OCI-LY1 (cell line): Measurements from ENCODE around the gene RRP1B.

Experiments
- H2AFZ ChIP-seq: fragments of 200-600 bp; sonication (generic), shearing (Covaris generic); 2 replicates; pipeline ENCODE4 v1.6.0; 2014; ENCODE audit warnings: antibody characterized with exemption, mild to moderate bottlenecking, low read length
- H3F3A ChIP-seq: fragments of 200-600 bp; sonication (generic), shearing (Covaris generic); 2 replicates; pipeline ENCODE4 v1.6.0; 2014; ENCODE audit warnings: mild to moderate bottlenecking, antibody characterized with exemption, low read length, moderate library complexity; ENCODE audit not compliant: insufficient read depth
- H3K27ac ChIP-seq: fragments of 200-600 bp; sonication (generic); 2 replicates; pipeline ENCODE4 v1.5.1; 2014; ENCODE audit warnings: low read length, mixed run types, mild to moderate bottlenecking, low read depth; ENCODE audit not compliant: poor library complexity, severe bottlenecking
- H3K27me3 ChIP-seq: fragments of 200-600 bp; sonication (generic); 2 replicates; pipeline ENCODE4 v1.6.0; 2014; ENCODE audit warnings: antibody characterized with exemption, mild to moderate bottlenecking, low read length, moderate library complexity; ENCODE audit not compliant: insufficient read depth
- H3K36me3 ChIP-seq: fragments of 200-600 bp; sonication (generic); 2 replicates; pipeline ENCODE4 v1.6.1; 2014; ENCODE audit warnings: mild to moderate bottlenecking, antibody characterized with exemption, low read length, moderate library complexity, mixed read lengths; ENCODE audit not compliant: insufficient read depth
- H3K4me1 ChIP-seq: fragments of 200-600 bp; sonication (generic); 2 replicates; pipeline ENCODE4 v1.5.1; 2014; ENCODE audit warnings: mild to moderate bottlenecking, low read length, moderate library complexity; ENCODE audit not compliant: insufficient read depth, severe bottlenecking
- H3K4me2 ChIP-seq: fragments of 200-600 bp; sonication (generic), shearing (Covaris generic); 2 replicates; pipeline ENCODE4 v1.6.1; 2014; ENCODE audit warnings: low read length
- H3K4me3 ChIP-seq: fragments of 200-600 bp; sonication (generic); 2 replicates; pipeline ENCODE4 v1.5.1; 2014; ENCODE audit warnings: low read length, low read depth, mild to moderate bottlenecking, mixed read lengths; ENCODE audit not compliant: poor library complexity, severe bottlenecking
- H3K79me2 ChIP-seq: fragments of 200-600 bp; shearing (Covaris generic); 2 replicates; pipeline ENCODE4 v1.6.1; 2016; ENCODE audit warnings: mixed run types, low read length, mixed read lengths; ENCODE audit not compliant: insufficient read depth
- H3K9ac ChIP-seq: fragments of 200-600 bp; sonication (generic), shearing (Covaris generic); 2 replicates; pipeline ENCODE4 v1.6.1; 2014; ENCODE audit warnings: mild to moderate bottlenecking, low read length, mixed read lengths
- H3K9me2 ChIP-seq: fragments of 200-600 bp; sonication (generic), shearing (Covaris generic); 2 replicates; pipeline ENCODE4 v1.6.1; 2014; ENCODE audit warnings: low read depth, mild to moderate bottlenecking, low read length, mixed read lengths
- H3K9me3 ChIP-seq: fragments of 200-600 bp; shearing (Covaris generic); 2 replicates; pipeline ENCODE4 v1.6.1; 2014; ENCODE audit warnings: low read length, mixed read lengths
- H4K20me1 ChIP-seq: fragments of 200-600 bp; sonication (generic), shearing (Covaris generic); 2 replicates; pipeline ENCODE4 v1.6.0; 2016; ENCODE audit warnings: mild to moderate bottlenecking, low read length; ENCODE audit not compliant: insufficient read depth
- CTCF ChIP-seq: fragments of 200-600 bp; sonication (generic), shearing (Covaris generic); IDR thresholded peaks from 2 replicates; pipeline ENCODE4 v1.5.1; 2017; ENCODE audit warnings: mild to moderate bottlenecking, antibody characterized with exemption, low read length, moderate library complexity, mixed read lengths
- EZH2 ChIP-seq: fragments of 200-600 bp; sonication (generic), shearing (Covaris generic); IDR thresholded peaks from 2 replicates; pipeline ENCODE4 v1.8.0; 2017; ENCODE audit warnings: borderline replicate concordance, mixed run types, mild to moderate bottlenecking, antibody characterized with exemption, low read length, moderate library complexity, mixed read lengths

RRP1B gene

GRCh38 chr21:43662286-43662685, 2.9 kb downstream of the RRP1B start:
- Histone ChIP-seq H3K27ac (no peak overlapping the region), H3K27me3 (no peaks in the 10 kb centered on the region), H4K20me1 (no peaks in the 10 kb centered on the region), H3K79me2 (peaks cover 72% of the 10 kb centered on the region), H3K9me2 (no peaks in the 10 kb centered on the region), H3K4me1 (peaks cover 19% of the 10 kb centered on the region), H3K4me2 (no peak overlapping the region), H3K4me3 (no peak overlapping the region), H3K36me3 (peaks cover 62% of the 10 kb centered on the region), H3F3A (no peaks in the 10 kb centered on the region), H2AFZ (no peak overlapping the region), H3K9me3 (no peaks in the 10 kb centered on the region), H3K9ac (no peak overlapping the region)
- TF ChIP-seq EZH2 (no peak), CTCF (no peak)

GRCh38 chr21:43663033-43663432, 3.7 kb downstream of the RRP1B start:
- Histone ChIP-seq H3K9ac (no peak overlapping the region), H3K27me3 (no peaks in the 10 kb centered on the region), H3K36me3 (peaks cover 62% of the 10 kb centered on the region), H3K79me2 (peaks cover 80% of the 10 kb centered on the region), H3K4me1 (peaks cover 19% of the 10 kb centered on the region), H4K20me1 (no peaks in the 10 kb centered on the region), H3K4me2 (no peak overlapping the region), H3K27ac (no peak overlapping the region), H3K4me3 (no peak overlapping the region), H3K9me2 (no peaks in the 10 kb centered on the region), H3F3A (no peaks in the 10 kb centered on the region), H3K9me3 (no peaks in the 10 kb centered on the region), H2AFZ (no peak overlapping the region)
- TF ChIP-seq EZH2 (no peak), CTCF (no peak)

GRCh38 chr21:43664358-43664757, 5.0 kb downstream of the RRP1B start:
- Histone ChIP-seq H3K9me3 (no peaks in the 10 kb centered on the region), H3K4me2 (no peak overlapping the region), H3K9me2 (no peaks in the 10 kb centered on the region), H3K4me1 (peaks cover 13% of the 10 kb centered on the region), H3K36me3 (peaks cover 64% of the 10 kb centered on the region), H4K20me1 (no peaks in the 10 kb centered on the region), H3K9ac (no peak overlapping the region), H3K27me3 (no peaks in the 10 kb centered on the region), H3K79me2 (peaks cover 89% of the 10 kb centered on the region), H2AFZ (no peak overlapping the region), H3K4me3 (no peak overlapping the region), H3F3A (no peaks in the 10 kb centered on the region), H3K27ac (no peak overlapping the region)
- no peak for TF ChIP-seq CTCF
- no peak for TF ChIP-seq EZH2
